ENCODE results near the gene FAM181A.

DNA sequence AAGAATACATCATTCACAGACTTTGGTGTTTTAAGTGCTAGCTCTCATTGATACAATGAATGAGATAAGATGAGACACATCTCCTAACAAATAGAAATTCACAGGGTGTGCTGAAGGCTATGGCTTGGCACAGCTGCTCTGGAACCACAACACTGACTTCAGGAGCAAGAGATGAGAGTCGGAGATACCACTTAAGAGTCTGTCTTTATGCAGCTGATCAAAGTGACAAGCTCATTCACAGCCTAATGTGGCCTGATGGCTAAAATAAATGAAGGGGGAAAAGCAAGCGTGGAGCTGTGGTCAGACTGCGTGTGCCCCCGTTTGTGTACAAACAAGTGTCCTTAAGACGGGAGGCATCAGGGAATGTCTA lies 29.7 kb upstream of the FAM181A start:
- TF ChIP-seq, protein P1, sequence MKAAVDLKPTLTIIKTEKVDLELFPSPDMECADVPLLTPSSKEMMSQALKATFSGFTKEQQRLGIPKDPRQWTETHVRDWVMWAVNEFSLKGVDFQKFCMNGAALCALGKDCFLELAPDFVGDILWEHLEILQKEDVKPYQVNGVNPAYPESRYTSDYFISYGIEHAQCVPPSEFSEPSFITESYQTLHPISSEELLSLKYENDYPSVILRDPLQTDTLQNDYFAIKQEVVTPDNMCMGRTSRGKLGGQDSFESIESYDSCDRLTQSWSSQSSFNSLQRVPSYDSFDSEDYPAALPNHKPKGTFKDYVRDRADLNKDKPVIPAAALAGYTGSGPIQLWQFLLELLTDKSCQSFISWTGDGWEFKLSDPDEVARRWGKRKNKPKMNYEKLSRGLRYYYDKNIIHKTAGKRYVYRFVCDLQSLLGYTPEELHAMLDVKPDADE (conservative IDR thresholded peaks at IDR 0.05; ENCODE audit: control insufficient read depth, low read depth, low read length), result no peak
- TF ChIP-seq, protein P2, sequence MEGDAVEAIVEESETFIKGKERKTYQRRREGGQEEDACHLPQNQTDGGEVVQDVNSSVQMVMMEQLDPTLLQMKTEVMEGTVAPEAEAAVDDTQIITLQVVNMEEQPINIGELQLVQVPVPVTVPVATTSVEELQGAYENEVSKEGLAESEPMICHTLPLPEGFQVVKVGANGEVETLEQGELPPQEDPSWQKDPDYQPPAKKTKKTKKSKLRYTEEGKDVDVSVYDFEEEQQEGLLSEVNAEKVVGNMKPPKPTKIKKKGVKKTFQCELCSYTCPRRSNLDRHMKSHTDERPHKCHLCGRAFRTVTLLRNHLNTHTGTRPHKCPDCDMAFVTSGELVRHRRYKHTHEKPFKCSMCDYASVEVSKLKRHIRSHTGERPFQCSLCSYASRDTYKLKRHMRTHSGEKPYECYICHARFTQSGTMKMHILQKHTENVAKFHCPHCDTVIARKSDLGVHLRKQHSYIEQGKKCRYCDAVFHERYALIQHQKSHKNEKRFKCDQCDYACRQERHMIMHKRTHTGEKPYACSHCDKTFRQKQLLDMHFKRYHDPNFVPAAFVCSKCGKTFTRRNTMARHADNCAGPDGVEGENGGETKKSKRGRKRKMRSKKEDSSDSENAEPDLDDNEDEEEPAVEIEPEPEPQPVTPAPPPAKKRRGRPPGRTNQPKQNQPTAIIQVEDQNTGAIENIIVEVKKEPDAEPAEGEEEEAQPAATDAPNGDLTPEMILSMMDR (IDR thresholded peaks at IDR 0.05 in 2 of 3, conservative IDR thresholded peaks at IDR 0.05 in 1 of 3; ENCODE audit: insufficient read depth in 2 of 3, low read depth in 1 of 3, low read length in 3 of 3), result no peak
- TF ChIP-seq YBX1 (IDR thresholded peaks at IDR 0.05), result no peak
- no peak for TF ChIP-seq POLR2A (conservative IDR thresholded peaks at IDR 0.05)
- TF ChIP-seq MAZ (CRISPR knock-in tag; conservative IDR thresholded peaks at IDR 0.05 in 1 of 2, IDR thresholded peaks at IDR 0.05 in 1 of 2), result no peak
- TF ChIP-seq FOXM1 (IDR thresholded peaks at IDR 0.05; ENCODE audit: low read depth), result no peak
- no peak for TF ChIP-seq FOXM1 (CRISPR knock-in tag; IDR thresholded peaks at IDR 0.05; ENCODE audit: low read depth)
- TF ChIP-seq, protein P3, sequence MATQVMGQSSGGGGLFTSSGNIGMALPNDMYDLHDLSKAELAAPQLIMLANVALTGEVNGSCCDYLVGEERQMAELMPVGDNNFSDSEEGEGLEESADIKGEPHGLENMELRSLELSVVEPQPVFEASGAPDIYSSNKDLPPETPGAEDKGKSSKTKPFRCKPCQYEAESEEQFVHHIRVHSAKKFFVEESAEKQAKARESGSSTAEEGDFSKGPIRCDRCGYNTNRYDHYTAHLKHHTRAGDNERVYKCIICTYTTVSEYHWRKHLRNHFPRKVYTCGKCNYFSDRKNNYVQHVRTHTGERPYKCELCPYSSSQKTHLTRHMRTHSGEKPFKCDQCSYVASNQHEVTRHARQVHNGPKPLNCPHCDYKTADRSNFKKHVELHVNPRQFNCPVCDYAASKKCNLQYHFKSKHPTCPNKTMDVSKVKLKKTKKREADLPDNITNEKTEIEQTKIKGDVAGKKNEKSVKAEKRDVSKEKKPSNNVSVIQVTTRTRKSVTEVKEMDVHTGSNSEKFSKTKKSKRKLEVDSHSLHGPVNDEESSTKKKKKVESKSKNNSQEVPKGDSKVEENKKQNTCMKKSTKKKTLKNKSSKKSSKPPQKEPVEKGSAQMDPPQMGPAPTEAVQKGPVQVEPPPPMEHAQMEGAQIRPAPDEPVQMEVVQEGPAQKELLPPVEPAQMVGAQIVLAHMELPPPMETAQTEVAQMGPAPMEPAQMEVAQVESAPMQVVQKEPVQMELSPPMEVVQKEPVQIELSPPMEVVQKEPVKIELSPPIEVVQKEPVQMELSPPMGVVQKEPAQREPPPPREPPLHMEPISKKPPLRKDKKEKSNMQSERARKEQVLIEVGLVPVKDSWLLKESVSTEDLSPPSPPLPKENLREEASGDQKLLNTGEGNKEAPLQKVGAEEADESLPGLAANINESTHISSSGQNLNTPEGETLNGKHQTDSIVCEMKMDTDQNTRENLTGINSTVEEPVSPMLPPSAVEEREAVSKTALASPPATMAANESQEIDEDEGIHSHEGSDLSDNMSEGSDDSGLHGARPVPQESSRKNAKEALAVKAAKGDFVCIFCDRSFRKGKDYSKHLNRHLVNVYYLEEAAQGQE (IDR thresholded peaks at IDR 0.05; ENCODE audit: borderline replicate concordance), result no peak
- TF ChIP-seq, protein P3 (CRISPR knock-in tag; IDR thresholded peaks at IDR 0.05; ENCODE audit: low read depth), result no peak
- no peak for TF ChIP-seq EZH2 (IDR thresholded peaks at IDR 0.05; ENCODE audit: borderline replicate concordance, low read depth, low read length)
- no peak for TF ChIP-seq GABPA (tag; conservative IDR thresholded peaks at IDR 0.05; ENCODE audit: low read depth)
- no peak for TF ChIP-seq U2AF2 (optimal IDR thresholded peaks at IDR 0.05; ENCODE audit: low read depth, low read length)
- no peak for TF ChIP-seq HDAC6 (IDR thresholded peaks at IDR 0.05; ENCODE audit: low read depth, low read length)
- no peak for TF ChIP-seq EP300 (IDR thresholded peaks at IDR 0.05; ENCODE audit: low read length)
- TF ChIP-seq POLR2AphosphoS5 (IDR thresholded peaks at IDR 0.05; ENCODE audit: control insufficient read depth, insufficient read depth, low read depth, low read length), result no peak
